ENCODE results near the gene FUCA1.
"Not testable (repeated sequence)": the region's sequence is repeated elsewhere in the genome, so short reads cannot be mapped to it uniquely, and the experiment has no call there.

Gene FUCA1

DNA sequence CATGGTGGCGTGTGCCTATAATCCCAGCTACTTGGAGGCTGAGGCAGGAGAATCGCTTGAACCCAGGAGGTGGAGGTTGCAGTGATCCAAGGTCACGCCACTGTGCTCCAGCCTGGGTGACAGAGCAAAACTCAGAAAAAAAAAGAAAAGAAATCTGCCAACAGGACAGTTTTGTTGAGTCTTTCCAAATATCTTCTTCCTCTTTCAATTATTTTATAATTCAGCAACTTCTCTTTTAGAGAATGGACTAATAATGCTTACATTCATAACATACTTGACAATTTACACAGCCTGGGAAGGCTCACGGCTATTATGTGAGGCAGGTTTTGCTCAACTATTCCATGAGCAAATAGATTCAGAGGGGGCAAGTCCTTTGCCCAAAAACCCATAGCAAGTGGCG, 27.0 kb upstream of the FUCA1 start:
- no peak for DNase-seq

DNA sequence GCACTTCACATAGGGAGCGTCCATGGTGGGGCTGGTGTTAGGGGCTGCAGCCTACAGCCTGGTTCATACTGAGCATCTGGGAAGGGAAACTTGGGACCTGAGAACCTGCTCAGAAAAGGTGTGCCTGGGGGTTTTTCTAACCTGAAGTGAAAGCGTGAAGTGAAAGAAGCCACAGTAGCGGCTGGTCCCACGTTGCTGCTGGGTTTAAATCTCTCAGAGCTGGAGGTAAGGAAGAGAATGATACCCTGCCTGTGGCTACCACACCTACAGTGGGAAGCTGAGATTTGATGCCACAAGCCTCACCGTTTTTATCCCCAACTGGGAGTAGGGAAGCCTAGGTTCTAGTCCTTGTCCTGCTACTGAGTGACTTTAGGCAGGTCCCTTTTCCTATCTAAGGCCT, 21.0 kb upstream of the FUCA1 start:
- no peak for DNase-seq

DNA sequence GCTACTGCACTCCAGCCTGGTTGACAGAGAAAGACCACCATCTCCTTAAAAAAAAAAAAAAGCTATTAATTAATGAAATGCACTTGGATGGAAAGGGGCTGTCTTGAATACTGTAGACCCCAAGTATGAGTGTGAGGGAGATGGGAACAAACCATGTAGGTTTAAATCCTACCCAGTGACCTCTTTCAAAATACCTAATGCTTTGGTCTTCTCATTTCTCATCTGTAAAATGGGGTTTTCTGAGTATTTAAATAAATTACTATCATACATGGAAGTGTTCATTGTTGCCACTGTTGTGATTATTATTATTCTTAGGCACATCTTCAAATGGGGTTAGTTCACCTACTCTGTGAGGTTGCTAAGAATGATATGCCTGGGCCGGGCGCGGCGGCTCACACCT, 17.1 kb upstream of the FUCA1 start:
- no peak for DNase-seq

DNA sequence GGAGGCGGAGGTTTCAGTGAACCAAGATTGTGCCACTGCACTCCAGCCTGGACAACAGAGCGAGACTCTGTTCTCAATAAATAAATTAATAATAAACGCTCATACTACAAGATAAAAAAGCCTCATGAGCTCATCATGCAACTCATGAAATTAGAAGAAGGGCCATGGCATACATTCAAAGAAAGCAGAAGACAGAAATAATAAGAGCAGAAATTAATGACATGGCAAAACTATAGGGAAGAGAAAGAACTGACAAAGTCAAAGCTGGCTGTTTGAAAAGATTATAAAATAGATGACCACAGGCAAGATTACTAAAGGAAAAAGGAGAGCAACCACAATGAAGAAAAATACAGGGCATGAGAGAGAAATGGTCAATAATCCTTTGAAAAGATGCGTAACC, 14.7 kb upstream of the FUCA1 start:
- DNase-seq: no peak

DNA sequence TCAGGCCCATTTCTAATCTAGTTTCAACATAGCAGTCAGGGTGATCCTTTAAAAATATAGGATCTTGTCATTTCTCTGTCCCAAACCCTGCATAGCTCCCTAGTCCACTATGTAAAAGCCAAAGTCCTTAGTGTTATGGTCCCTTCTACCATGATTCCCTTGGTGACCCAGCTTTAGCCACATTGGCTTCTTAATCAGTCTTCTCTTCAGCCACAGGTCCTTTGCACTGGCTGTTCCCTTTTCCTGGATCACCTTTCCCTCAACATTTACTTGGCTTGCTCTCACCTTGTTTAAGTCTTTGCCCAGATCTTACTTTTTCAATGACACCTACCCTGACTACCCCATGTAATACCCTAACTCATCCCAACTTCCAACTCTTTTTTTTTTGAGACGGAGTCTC, 11.7 kb upstream of the FUCA1 start:
- no peak for DNase-seq

DNA sequence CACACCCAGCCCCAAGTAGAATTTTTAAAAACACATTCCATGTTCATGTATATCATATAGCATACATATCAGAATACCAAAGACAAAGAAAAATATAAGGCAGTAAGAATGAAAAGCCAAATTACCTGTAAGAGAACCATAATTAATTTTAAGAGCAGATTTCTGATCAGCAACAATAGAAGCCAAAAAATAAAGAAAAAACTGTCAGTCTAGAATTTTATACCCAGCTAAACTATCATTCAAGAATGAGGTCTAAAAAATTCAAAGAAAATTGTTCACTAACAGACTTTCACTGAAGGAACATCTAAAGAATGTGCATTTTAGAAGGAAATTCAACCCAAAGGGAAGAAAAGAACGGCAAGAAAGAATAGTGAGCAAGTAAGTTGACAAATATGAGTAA, 10.6 kb upstream of the FUCA1 start:
- DNase-seq: no peak

DNA sequence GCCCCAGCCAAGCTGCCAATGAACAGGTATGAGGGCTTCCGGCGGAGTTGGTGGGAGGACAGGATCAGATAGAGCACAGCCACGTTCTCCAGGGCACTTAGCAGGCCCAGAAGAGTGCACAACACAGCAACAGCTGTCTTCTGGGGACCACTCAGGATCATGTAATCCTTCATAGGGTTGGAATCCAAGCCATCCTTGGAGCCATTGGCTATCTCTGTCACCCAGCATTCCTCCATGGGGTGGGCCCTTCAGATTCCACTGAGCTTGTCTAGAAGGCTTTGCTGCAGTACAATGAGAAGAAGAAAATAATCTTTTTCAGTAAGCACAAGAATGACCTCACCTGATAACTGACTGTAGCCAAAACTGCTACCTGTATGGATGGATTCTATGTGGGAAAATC, 7.3 kb upstream of the FUCA1 start:
- no peak for DNase-seq

DNA sequence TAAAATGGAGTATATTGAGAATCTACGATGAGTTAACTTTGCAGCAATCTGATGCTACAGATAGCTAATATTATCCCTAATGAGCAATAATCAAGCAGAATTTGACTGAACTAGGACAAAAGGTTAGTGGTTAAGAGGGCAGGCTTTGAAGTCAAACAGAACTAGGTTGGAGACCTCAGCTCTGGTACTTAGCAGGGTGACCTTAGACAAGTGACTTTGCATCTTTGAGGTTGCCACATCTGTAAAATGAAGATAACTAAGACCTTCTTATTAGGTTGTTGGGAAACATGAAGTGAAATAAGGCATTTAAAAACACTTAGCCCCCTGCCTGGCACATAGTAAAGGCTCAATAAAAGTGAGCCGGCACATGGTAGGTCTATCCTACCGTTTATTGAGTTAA, 4.3 kb upstream of the FUCA1 start:
- DNase-seq: no peak

DNA sequence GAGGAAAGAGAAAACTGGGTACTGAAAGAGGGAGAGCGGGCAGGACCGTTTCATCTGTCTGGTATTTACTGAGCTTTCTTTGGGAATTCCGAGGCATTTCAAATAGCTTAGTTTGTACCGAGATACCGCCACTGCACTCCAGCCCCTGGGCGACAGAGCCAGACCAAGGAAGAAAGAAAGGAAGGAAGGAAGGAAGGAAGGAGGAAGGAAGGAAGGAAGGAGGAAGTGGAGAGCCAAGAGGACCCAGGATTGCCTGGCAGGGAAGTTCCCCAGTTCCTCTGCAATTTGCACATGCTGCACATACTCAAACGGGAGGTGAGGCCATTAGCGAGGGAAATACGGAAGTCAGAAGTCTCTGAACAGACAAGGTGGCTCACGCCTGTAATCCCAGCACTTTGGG, 961 bp upstream of the FUCA1 start:
- no peak for DNase-seq

DNA sequence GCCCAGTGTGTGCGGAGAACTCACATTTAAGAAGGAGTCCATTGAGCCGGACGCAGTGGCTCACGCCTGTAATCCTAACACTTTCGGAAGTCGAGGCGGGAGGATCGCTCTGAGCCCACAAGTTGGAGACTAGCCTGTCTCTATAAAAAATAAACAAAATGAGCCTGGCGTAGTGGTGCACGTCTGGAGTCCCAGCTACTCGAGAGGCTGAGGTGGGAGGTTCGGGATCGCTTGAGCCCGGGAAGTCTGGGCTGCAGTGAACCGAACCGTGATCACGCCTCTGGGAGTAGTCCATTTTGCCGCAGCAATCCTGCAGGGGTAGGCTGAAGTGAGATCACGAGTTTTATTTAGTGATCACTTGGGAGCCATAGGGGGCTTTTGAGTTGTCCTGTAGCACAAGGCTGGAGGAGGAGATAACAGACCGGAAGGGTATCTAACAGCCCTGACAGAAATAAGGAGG, 497 bp upstream of the FUCA1 start:
- no peak for DNase-seq

DNA sequence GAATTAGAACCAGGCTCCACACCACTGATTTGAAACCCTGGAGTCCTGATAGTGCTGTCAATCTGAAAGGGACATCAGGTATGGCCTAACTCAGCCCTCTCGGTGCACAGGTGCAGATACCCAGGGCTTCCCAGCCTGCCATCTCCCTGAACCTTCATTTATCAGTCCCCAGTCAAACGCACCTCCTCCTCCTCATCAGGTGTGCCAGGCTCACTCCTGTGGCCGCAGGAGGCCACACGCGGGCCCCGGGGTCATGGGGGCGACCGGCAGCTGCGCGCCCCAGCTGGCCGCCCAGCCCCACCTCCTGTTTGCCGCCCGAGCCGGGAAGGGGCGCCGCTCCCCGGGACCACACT, 572 bp downstream of the FUCA1 start:
- DNase-seq: no peak

DNA sequence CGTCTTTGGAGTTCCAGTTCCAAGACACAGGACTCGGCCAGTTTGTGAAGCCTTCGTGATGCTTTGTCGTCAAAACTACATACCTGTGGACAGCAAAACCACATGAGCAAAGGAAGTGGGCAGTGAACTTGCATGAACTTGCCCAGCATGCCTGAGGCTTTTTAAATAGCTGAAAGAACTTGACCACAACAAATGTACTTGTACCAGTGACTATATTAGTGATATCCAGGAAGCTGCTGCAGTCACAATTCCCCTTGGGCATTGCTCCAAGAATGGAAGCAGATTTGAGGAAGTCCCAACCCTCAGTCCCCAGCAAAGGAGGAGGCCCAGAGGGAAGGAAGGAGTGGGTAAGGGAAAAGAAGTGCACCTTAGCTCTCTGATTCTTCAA, 2.6 kb downstream of the FUCA1 start:
- DNase-seq: no peak

DNA sequence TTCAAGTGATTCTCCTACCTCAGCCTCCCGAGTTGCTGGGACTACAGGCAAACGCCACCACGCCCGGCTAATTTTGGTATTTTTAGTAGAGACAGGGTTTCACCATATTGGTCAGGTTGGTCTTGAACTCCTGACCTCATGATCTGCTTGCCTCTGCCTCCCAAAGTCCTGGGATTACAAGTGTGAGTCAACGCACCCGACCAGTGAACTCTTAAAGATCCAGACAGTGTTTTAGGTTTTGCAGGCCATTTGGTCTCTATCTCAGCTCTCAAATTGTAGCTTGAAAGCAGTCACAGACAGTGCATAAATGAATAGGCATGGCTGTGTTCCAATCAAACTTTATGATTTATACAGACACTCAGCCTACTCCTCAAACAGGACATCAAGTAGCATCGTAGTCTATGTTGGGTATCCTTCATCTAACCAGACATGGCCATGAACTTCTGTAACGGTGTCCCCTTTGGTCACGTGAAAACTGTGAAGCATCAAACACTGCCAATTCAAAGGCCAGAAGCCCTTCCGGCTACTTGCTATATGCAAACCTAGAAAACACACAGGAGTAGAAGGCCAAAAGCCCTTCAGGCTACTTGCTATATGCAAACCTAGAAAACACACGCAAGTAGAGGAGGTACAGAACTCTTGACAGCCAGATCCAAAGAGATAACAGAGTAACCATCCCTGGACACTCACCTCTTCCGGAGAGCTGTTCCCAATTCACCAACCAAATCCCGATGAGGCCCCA, 3.1 kb downstream of the FUCA1 start:
- DNase-seq: no peak

DNA sequence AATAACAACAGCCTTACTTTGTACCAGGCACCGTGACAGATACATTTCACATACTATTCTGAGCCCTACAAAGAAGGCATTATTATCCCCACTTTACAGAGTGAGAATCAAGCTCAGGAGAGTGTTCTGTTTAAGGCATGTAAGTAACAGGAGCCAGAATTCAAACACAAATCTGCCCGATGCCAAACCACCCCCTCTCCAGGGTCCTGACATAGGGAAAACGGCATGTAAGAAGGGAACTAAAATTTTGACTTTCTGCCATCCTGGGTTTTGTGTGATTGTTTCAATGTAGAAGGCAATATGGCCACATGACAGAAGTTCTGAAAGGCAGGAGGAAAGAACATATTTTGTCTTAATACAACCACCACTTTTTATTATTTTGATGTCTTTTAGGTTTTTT, 5.5 kb downstream of the FUCA1 start:
- no peak for DNase-seq

DNA sequence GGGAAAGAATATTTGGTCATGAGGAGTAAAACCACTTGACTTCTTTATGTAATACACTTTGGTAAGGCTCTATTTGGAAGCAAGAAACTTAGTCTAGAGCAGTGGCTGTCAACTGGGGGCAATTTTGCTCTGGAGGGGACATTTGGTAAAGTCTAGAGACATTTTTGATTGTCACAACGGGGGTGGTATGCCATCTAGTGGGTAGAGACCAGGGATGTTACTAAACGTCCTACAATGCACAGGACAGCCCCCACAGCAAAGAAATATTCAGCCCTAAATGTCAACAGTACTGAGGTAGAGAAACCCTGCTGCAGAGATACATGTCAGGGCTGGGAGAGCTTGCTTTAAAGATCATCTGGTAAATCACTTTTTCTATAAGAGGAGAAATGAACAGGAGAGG, 13.5 kb downstream of the FUCA1 start:
- DNase-seq: no peak

DNA sequence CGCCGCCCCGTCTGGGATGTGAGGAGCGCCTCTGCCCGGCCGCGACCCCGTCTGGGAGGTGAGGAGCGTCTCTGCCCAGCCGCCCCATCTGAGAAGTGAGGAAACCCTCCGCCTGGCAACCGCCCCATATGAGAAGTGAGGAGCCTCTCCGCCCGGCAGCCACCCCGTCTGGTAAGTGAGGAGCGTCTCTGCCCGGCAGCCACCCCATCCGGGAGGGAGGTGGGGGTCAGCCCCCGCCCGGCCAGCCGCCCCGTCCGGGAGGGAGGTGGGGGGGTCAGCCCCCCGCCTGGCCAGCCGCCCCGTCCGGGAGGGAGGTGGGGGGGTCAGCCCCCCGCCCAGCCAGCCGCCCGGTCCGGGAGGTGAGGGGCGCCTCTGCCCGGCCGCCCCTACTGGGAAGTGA, 15.0 kb downstream of the FUCA1 start:
- DNase-seq: not testable (repeated sequence)

DNA sequence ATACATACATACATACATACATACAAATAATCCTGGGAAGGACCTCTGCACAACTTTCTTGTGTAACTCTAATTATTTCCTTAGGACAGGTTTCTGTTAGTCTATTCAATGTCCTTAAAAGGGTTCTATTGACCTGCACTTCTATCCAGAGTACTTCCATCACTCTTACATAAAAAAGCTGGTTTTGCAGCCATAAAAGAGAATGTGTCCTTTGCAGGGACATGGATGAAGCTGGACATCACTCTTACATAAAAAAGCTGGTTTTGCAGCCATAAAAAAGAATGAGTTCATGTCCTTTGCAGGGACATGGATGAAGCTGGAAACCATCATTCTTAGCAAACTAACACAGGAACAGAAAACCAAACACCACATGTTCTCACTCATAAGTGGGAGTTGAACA, 16.7 kb downstream of the FUCA1 start:
- DNase-seq: not testable (repeated sequence)

DNA sequence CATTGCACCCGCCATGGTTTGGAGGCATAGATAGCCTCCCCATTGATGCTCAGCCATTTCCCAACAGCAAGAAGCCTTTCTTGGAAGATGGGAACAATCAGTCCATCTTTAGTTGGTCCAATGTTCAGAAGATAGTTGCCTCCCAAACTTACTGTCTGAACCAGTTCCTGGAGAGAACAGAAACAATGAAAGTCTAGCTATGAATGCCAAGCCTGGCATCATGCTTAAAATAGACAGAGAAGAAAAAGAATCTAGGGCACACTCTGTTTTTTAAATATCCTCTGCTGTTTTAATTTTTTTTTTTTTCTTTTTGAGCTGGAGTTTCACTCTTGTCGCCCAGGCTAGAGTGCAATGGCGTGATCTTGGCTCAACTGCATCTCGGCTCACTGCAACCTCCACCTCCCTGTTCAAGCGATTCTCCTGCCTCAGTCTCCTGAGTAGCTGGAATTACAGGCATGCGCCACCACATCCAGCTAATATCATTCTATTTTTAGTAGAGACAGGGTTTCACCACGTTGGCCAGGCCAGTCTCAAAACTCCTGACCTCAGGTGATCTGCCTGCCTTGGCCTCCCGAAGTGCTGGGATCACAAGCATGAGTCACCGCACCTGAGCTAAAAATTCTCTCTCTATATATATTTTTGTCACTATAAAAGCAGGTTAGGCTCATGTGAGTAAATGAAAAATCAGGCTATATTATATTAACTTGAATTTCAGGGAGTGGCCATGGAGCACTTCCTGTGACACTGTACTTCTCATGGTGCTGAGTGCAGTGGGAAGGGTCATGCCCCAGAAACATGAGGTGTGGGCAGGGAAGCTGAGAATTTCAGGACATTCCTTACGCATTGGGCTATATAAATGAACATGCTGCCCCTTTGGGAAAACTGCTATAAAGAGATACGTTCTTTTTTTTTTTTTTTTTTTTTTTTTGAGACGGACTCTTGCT, 19.1 kb downstream of the FUCA1 start:
- no peak for DNase-seq

DNA sequence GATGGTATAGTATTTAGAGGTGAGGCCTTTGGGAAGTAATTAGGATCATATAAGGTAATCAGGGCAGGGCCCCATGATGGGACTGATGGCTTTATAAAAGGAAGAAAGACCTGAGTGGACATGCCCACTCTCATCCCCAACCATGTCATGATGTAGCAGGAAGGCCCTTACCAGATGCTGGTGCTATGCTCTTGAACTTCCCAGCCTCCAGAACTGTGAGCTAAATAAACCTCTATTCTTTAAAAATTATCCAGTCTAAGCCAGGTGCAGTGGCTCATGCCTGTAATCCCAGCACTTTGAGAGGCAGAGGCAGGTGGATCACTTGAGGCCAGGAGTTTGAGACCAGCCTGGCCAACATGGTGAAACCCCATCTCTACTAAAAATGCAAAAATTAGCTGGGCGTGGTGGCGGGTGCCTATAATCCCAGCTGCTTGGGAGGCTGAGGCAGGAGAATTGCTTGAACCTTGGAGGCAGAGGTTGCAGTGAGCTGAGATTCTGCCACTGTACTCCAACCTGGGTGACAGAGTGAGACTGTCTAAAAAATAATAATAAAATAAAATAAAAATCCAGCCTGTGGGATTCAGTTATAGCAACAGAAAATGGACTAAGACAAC, 20.5 kb downstream of the FUCA1 start:
- DNase-seq: not testable (repeated sequence)

DNA sequence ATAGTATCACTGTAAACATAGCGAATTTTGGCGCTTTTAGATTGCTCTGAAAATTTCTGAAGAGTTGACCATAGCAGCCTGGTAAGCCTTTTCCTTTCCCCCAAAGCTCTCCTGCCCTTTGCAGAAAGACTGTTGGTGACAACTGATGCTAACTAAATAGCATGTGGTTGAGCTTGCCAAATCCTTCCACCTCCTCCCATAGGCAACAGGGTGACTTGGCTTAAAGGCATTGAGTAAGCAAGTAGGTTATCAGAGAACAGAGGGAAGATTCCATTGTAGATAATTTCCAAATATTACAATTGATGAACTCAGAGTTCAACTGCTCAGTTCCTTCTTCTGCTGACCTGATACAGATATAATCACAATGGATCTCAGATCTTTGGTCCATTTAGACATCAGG, 22.9 kb downstream of the FUCA1 start:
- DNase-seq: no peak

DNA sequence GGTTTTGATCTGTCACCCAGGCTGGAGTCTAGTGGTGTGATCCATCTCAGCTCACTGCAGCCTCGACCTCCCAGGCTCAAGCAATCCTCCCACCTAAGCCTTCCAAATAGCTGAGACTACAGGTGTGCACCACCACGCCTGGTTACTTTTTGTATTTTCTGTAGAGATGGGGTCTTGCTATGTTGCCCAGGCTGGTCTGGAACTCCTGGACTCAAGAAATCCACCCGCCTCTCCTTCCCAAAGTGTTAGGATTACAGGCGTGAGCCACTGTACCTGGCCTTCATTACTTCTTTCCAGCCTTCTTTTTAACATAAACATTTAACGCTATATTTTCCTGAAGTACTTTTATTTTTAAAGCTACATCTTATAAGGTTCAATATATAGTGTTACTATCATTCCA, 24.4 kb downstream of the FUCA1 start:
- DNase-seq: no peak

DNA sequence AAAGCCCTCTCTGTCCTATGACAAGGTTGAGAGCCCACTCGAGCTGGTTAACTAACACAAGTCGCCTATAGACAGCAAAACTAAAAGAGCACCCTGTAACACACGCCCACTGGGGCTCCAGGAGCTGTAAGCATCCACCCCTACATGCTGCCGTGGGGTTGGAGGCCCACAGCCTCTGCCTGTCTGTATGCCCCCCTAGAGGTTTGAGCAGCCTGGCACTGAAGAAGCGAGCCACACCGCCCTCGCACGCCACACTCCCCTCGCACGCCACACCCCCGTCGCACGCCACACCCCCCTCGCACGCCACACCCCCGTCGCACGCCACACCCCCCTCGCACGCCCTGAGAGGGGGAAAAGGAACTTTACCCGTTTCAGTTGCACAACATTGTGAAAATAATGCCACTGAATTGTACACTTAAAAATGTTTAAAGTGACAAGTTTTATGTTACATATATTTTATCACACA, 29.7 kb downstream of the FUCA1 start:
- peak; percentile 68 to 76 for DNase-seq

DNA sequence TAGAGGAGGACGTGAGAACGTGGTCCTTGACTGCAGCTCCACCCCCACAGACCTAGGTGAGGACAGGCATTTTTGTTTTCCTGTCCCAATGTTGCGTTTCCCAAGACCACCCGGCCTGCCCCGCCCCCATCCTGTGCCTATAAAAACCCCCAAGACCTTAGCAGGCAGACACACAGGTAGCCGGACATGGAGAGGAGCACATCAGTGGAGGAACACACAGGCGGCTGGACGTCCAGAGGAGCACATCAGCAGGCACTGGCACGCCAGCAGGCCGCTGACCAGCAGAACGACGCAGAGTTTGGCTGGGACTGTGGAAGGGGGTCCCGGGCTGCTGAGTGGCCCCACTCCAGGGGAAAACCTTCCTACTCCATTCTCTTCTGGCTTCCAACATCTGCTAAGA, 30.2 kb downstream of the FUCA1 start:
- no peak for DNase-seq

DNA sequence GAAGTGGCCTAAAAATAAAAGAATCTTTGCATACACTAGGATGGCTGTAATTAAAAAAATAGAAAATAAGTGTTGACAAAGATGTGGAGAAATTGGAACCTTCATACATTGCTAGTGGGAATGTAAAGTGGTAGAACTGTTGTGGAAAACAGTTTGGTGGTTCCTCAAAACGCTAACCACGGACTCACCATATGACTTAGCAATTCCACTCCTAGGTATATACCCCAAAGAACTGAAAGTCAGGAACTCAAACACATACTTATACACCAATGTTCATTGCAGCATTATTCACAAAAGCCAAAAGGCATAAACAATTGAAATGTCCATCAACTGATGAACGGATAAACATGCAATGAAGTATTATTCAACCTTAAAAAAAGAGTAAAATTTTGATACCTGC, 32.1 kb downstream of the FUCA1 start:
- no peak for DNase-seq

All from stimulated activated CD4-positive, alpha-beta T cell treated with anti-CD3 and anti-CD28 coated beads, Interleukin-4, amount 100 ng/mL, for 4 hours (primary cell).